Measurements from ENCODE around the gene ELOA. TPM values are rescaled to one million over a fixed set of nuclear protein-coding genes. Genes with fewer than 3 reads are reported as not detected.

Gene ELOA
- polyA plus RNA-seq, 2 of the 4 experiments (the other 2 are of a cell fraction) = 16.4 to 18.4 TPM

- FAIRE-seq (no peak), DNase-seq (ENCODE audit: low read depth in 1 of 2, low spot score in 1 of 2) (no peak), ATAC-seq (no peak)
- Histone ChIP-seq H3K4me2 (no peak overlapping the region), H3K27ac (no peak overlapping the region), H3K9me3 (no peaks in the 10 kb centered on the region), H3K4me3 (no peak overlapping the region), H3K4me1 (peaks cover 5% of the 10 kb centered on the region; the same call in 1 of the 3 replicates)
- ChIA-PET CTCF (no interaction called here), POLR2A (no interaction called here)
- WGBS (ENCODE audit: missing lambda C conversion rate) = 79% methylated on average over 9 of the region's 10 CpGs
- TF ChIP-seq POLR2AphosphoS2 (conservative IDR thresholded peaks at IDR 0.05; ENCODE audit: low read length) = no peak
- TF ChIP-seq HOXB5 (CRISPR knock-in tag; IDR thresholded peaks at IDR 0.05) = no peak
- TF ChIP-seq, protein P1, sequence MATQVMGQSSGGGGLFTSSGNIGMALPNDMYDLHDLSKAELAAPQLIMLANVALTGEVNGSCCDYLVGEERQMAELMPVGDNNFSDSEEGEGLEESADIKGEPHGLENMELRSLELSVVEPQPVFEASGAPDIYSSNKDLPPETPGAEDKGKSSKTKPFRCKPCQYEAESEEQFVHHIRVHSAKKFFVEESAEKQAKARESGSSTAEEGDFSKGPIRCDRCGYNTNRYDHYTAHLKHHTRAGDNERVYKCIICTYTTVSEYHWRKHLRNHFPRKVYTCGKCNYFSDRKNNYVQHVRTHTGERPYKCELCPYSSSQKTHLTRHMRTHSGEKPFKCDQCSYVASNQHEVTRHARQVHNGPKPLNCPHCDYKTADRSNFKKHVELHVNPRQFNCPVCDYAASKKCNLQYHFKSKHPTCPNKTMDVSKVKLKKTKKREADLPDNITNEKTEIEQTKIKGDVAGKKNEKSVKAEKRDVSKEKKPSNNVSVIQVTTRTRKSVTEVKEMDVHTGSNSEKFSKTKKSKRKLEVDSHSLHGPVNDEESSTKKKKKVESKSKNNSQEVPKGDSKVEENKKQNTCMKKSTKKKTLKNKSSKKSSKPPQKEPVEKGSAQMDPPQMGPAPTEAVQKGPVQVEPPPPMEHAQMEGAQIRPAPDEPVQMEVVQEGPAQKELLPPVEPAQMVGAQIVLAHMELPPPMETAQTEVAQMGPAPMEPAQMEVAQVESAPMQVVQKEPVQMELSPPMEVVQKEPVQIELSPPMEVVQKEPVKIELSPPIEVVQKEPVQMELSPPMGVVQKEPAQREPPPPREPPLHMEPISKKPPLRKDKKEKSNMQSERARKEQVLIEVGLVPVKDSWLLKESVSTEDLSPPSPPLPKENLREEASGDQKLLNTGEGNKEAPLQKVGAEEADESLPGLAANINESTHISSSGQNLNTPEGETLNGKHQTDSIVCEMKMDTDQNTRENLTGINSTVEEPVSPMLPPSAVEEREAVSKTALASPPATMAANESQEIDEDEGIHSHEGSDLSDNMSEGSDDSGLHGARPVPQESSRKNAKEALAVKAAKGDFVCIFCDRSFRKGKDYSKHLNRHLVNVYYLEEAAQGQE (IDR thresholded peaks at IDR 0.05) = no peak
- no peak for TF ChIP-seq CHD4 (IDR thresholded peaks at IDR 0.05; ENCODE audit: borderline replicate concordance)
- TF ChIP-seq, protein P2, sequence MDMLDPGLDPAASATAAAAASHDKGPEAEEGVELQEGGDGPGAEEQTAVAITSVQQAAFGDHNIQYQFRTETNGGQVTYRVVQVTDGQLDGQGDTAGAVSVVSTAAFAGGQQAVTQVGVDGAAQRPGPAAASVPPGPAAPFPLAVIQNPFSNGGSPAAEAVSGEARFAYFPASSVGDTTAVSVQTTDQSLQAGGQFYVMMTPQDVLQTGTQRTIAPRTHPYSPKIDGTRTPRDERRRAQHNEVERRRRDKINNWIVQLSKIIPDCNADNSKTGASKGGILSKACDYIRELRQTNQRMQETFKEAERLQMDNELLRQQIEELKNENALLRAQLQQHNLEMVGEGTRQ (IDR thresholded peaks at IDR 0.05) = no peak
- TF ChIP-seq ZNF302 (CRISPR knock-in tag; IDR thresholded peaks at IDR 0.05) = no peak
- TF ChIP-seq ZSCAN20 (CRISPR knock-in tag; IDR thresholded peaks at IDR 0.05) = no peak
Observed at GRCh38 chr1:23720256-23720995, 22.8 kb upstream of the ELOA start.

- TF ChIP-seq RFX5 (IDR thresholded peaks at IDR 0.05) = no peak
- TF ChIP-seq CBX8 (IDR thresholded peaks at IDR 0.05) = no peak
- no peak for TF ChIP-seq TFCP2L1 (CRISPR knock-in tag; IDR thresholded peaks at IDR 0.05)
- no peak for TF ChIP-seq HOXB5 (CRISPR knock-in tag; IDR thresholded peaks at IDR 0.05)
- TF ChIP-seq, protein P2 (IDR thresholded peaks at IDR 0.05) = no peak
- TF ChIP-seq EP300 (IDR thresholded peaks at IDR 0.05) = no peak
- no peak for TF ChIP-seq E2F6 (IDR thresholded peaks at IDR 0.05; ENCODE audit: borderline replicate concordance, low read depth)
- TF ChIP-seq, protein P3, sequence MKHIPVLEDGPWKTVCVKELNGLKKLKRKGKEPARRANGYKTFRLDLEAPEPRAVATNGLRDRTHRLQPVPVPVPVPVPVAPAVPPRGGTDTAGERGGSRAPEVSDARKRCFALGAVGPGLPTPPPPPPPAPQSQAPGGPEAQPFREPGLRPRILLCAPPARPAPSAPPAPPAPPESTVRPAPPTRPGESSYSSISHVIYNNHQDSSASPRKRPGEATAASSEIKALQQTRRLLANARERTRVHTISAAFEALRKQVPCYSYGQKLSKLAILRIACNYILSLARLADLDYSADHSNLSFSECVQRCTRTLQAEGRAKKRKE (CRISPR knock-in tag; IDR thresholded peaks at IDR 0.05; ENCODE audit: low read depth) = no peak
- no peak for TF ChIP-seq POLR2AphosphoS2 (conservative IDR thresholded peaks at IDR 0.05; ENCODE audit: low read length)
- TF ChIP-seq, protein P4, sequence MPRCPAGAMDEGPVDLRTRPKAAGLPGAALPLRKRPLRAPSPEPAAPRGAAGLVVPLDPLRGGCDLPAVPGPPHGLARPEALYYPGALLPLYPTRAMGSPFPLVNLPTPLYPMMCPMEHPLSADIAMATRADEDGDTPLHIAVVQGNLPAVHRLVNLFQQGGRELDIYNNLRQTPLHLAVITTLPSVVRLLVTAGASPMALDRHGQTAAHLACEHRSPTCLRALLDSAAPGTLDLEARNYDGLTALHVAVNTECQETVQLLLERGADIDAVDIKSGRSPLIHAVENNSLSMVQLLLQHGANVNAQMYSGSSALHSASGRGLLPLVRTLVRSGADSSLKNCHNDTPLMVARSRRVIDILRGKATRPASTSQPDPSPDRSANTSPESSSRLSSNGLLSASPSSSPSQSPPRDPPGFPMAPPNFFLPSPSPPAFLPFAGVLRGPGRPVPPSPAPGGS (IDR thresholded peaks at IDR 0.05) = no peak
- TF ChIP-seq, protein P5, sequence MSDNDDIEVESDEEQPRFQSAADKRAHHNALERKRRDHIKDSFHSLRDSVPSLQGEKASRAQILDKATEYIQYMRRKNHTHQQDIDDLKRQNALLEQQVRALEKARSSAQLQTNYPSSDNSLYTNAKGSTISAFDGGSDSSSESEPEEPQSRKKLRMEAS (IDR thresholded peaks at IDR 0.05) = no peak
- no peak for TF ChIP-seq RAD21 (conservative IDR thresholded peaks at IDR 0.05 in 1 of 2, IDR thresholded peaks at IDR 0.05 in 1 of 2)
- no peak for TF ChIP-seq NR3C1 (IDR thresholded peaks at IDR 0.05)
- no peak for TF ChIP-seq NFE2L2 (conservative IDR thresholded peaks at IDR 0.05; ENCODE audit: low read length)
- TF ChIP-seq SREBF2 (IDR thresholded peaks at IDR 0.05) = no peak
- no peak for TF ChIP-seq PBX3 (IDR thresholded peaks at IDR 0.05)
- no peak for TF ChIP-seq RARB (CRISPR knock-in tag; IDR thresholded peaks at IDR 0.05)
- H3K9me3 ChIP-seq = no peaks in the 10 kb centered on the region
- peaks cover 17% of the 10 kb centered on the region for H3K4me1 ChIP-seq
- CTCF ChIA-PET = interaction anchor here (0.7 to 1.0 kb wide), 4 partner anchors 22 to 88 kb away, joined by 3 read pairs; no protein-coding TSS in a partner anchor
- POLR2A ChIA-PET = interaction anchor here (0.8 kb wide), 1 partner anchor 31 kb away, joined by 3 read pairs; the partner anchor contains the start of gene RPL11
- no peak for FAIRE-seq
- no peak for ATAC-seq
- H3K4me2 ChIP-seq = no peak overlapping the region
- no peak overlapping the region for H3K27ac ChIP-seq
- no peak overlapping the region for H3K4me3 ChIP-seq
- DNase-seq (ENCODE audit: low read depth in 1 of 2, low spot score in 1 of 2) = no peak
- 75% methylated on average over 3 of the region's 3 CpGs for WGBS (ENCODE audit: missing lambda C conversion rate)
Observed at GRCh38 chr1:23722652-23723051, 20.6 kb upstream of the ELOA start.

Measured in A549 (cell line).